HCT116 (cell line): ENCODE results near the gene ARMC6. TPM values are rescaled to one million over a fixed set of nuclear protein-coding genes. Genes with fewer than 3 reads are reported as not detected.
A peak's percentile ranks its signal among the peaks of the same experiment; 100 is the strongest.

Experiments used
- ATAC-seq: fragments of 200-7000 bp; cut with Tn5 transposase; 2 replicates; pipeline ENCODE4 v1.9.1; 2020; ENCODE audit warnings: mild to moderate bottlenecking, moderate library complexity
- BruUV-seq: library from RNA; stranded (reverse); fragments of 400-500 nt; replicated peaks from 2 replicates; lab custom pipeline; 2021; lab: Mats Ljungman, UMichigan
- CTCF ChIA-PET: fragments of 300-600 bp; sonication (Branson Sonifier 250); formaldehyde crosslinking; loops from one replicate; lab custom pipeline; 2021; ENCODE audit warnings: antibody characterized with exemption; lab: Charles Lee
- POLR2A ChIA-PET: fragments of 300-600, 350-600 bp; sonication (Branson Sonifier 250); formaldehyde crosslinking; loops from one replicate; lab custom pipeline; 2021; ENCODE audit warnings: antibody characterized with exemption; lab: Charles Lee
- RAD21 ChIA-PET, 2 experiments: fragments of 300-600 bp; sonication (Branson Sonifier 250); formaldehyde crosslinking; loops; one replicate each; lab custom pipeline; 2023; ENCODE audit warnings: low total read pairs in 2 of 2; ENCODE audit not compliant: uncharacterized antibody in 2 of 2, unreplicated experiment in 2 of 2, low non-redundant PET in 1 of 2; lab: Charles Lee
- DNase-seq: peaks from one replicate; pipeline ENCODE4 v3.0.0-alpha.2; 2010; ENCODE audit warnings: low read depth, low spot score
- H2AFZ ChIP-seq: fragments of 200-600 bp; shearing (Covaris generic), sonication (generic); 2 replicates; pipeline ENCODE4 v1.6.1; 2017; ENCODE audit warnings: low read depth, mixed run types, mixed read lengths, antibody characterized with exemption, low read length; ENCODE audit not compliant: poor library complexity, severe bottlenecking
- H3K27ac ChIP-seq: 2 replicates; pipeline ENCODE4 v1.5.1; 2012; ENCODE audit warnings: low read depth, low read length
- H3K27me3 ChIP-seq: fragments of 200-600 bp; sonication (generic); 2 replicates; pipeline ENCODE4 v1.6.1; 2016; ENCODE audit warnings: mixed run types, low read length, mixed read lengths; ENCODE audit not compliant: insufficient read depth
- H3K36me3 ChIP-seq, 2 experiments: fragments of 200-500 bp in 1 of 2; fragments of 200-600 bp in 1 of 2; sonication (Bioruptor generic) in 1 of 2; sonication (generic) in 1 of 2; 2 replicates each; pipeline versions ENCODE4 v1.5.1 to v1.6.1; 2014 to 2016; ENCODE audit warnings: low read length in 2 of 2, inconsistent platforms in 1 of 2, mixed read lengths in 1 of 2, mixed run types in 1 of 2; ENCODE audit not compliant: insufficient read depth in 2 of 2, control insufficient read depth in 1 of 2
- H3K4me1 ChIP-seq, 2 experiments: fragments of 200-600 bp in 1 of 2; sonication (generic) in 1 of 2; 2 replicates each; pipeline versions ENCODE4 v1.5.1 to v1.6.1; 2012 to 2017; ENCODE audit warnings: low read length in 2 of 2, inconsistent platforms in 1 of 2, mild to moderate bottlenecking in 1 of 2, mixed read lengths in 1 of 2, mixed run types in 1 of 2, moderate library complexity in 1 of 2; ENCODE audit not compliant: insufficient read depth in 2 of 2, control insufficient read depth in 1 of 2
- H3K4me2 ChIP-seq: fragments of 200-600 bp; sonication (generic); 2 replicates; pipeline ENCODE4 v1.6.1; 2017; ENCODE audit warnings: mixed run types, low read length, mixed read lengths
- H3K4me3 ChIP-seq, 2 experiments: fragments of 200-600 bp in 1 of 2; sonication (generic) in 1 of 2; replicated peaks in 1 of 2; 2 replicates each; pipeline ENCODE4 v1.5.1; 2011 to 2016; ENCODE audit warnings: low read length in 2 of 2, control low read depth in 1 of 2, low read depth in 1 of 2, mild to moderate bottlenecking in 1 of 2, mixed read lengths in 1 of 2, mixed run types in 1 of 2
- H3K79me2 ChIP-seq: fragments of 200-600 bp; sonication (generic); 2 replicates; pipeline ENCODE4 v1.6.1; 2017; ENCODE audit warnings: mild to moderate bottlenecking, mixed run types, low read length, moderate library complexity, mixed read lengths; ENCODE audit not compliant: insufficient read depth
- H3K9ac ChIP-seq: fragments of 200-600 bp; sonication (generic); 2 replicates; pipeline ENCODE4 v1.6.1; 2016; ENCODE audit warnings: low read length, mixed read lengths
- H3K9me2 ChIP-seq: fragments of 200-600 bp; sonication (generic), shearing (Covaris generic); 2 replicates; pipeline ENCODE4 v1.6.1; 2017; ENCODE audit warnings: mixed run types, mild to moderate bottlenecking, moderate library complexity; ENCODE audit not compliant: insufficient read depth
- H3K9me3 ChIP-seq, 2 experiments: fragments of 200-500 bp in 1 of 2; fragments of 200-600 bp in 1 of 2; sonication (Bioruptor generic) in 1 of 2; sonication (generic) in 1 of 2; 2 replicates each; pipeline ENCODE4 v1.6.1; 2014 to 2017; ENCODE audit warnings: low read length in 2 of 2, mixed read lengths in 2 of 2, inconsistent platforms in 1 of 2, low read depth in 1 of 2, mild to moderate bottlenecking in 1 of 2, mixed run types in 1 of 2, moderate library complexity in 1 of 2; ENCODE audit not compliant: control insufficient read depth in 1 of 2, insufficient read depth in 1 of 2
- H4K20me1 ChIP-seq: fragments of 200-600 bp; sonication (generic), shearing (Covaris generic); 2 replicates; pipeline ENCODE4 v1.6.1; 2017; ENCODE audit warnings: mixed run types, mild to moderate bottlenecking, moderate library complexity; ENCODE audit not compliant: insufficient read depth
- ELF1 ChIP-seq: IDR thresholded peaks from 2 replicates; pipeline ENCODE4 v1.6.1; 2012; ENCODE audit warnings: low read depth, borderline replicate concordance
- EZH2 ChIP-seq: fragments of 200-600 bp; sonication (generic); IDR thresholded peaks from 2 replicates; pipeline ENCODE4 v1.6.1; 2017; ENCODE audit warnings: antibody characterized with exemption, mixed run types
- EZH2phosphoT487 ChIP-seq: fragments of 200-600 bp; IDR thresholded peaks from 2 replicates; pipeline ENCODE4 v1.6.1; 2018; ENCODE audit warnings: antibody characterized with exemption, borderline replicate concordance
- JUND ChIP-seq: IDR thresholded peaks from 2 replicates; pipeline ENCODE4 v1.6.1; 2012
- POLR2A ChIP-seq: IDR thresholded peaks from 2 replicates; pipeline ENCODE4 v1.7.0; 2011; ENCODE audit warnings: borderline replicate concordance; ENCODE audit not compliant: insufficient read depth, insufficient read length; ENCODE audit errors: extremely low read depth
- REST ChIP-seq: IDR thresholded peaks from 2 replicates; pipeline ENCODE4 v1.6.1; 2012; ENCODE audit warnings: low read depth
- SIN3A ChIP-seq: IDR thresholded peaks from 2 replicates; pipeline ENCODE4 v1.6.1; 2012; ENCODE audit warnings: low read depth
- TCF7L2 ChIP-seq: IDR thresholded peaks from 2 replicates; pipeline ENCODE4 v1.7.0; 2011; ENCODE audit warnings: borderline replicate concordance, inconsistent platforms; ENCODE audit not compliant: insufficient read depth, insufficient read length; ENCODE audit errors: extremely low read depth
- ZFX ChIP-seq: fragments of 450-650 bp; IDR thresholded peaks from 2 replicates; pipeline ENCODE4 v1.6.1; 2017
- ZNF274 ChIP-seq: fragments of 200-500 bp; sonication (Bioruptor generic); IDR thresholded peaks from 2 replicates; pipeline ENCODE4 v1.6.1; 2014; ENCODE audit warnings: mild to moderate bottlenecking, low read depth, low read length, inconsistent platforms
- intact Hi-C: fragments of 100-400 bp; cut with micrococcal nuclease; formaldehyde crosslinking; loops from 2 replicates; pipeline ENCODE4 v1.10.0; 2022
- total RNA-seq: library from RNA; stranded (reverse); gene quantifications from one replicate; pipeline ENCODE4 v1.2.1, GENCODE V29; 2021; ENCODE audit not compliant: unreplicated experiment

Gene ARMC6
- total RNA-seq, 1 experiment from 2014 or later, result 34.7 TPM

- peak; percentile 82 for ATAC-seq
- Histone ChIP-seq H3K4me2 (peak overlapping the region; percentile 93), H4K20me1 (no peaks in the 10 kb centered on the region), H3K27ac (peak overlapping the region; percentile 90)
- TF ChIP-seq JUND (no peak), POLR2A (peak; percentile 33), SIN3A (no peak), EZH2 (no peak), REST (no peak)
- TF ChIP-seq, all 23 proteins: peak for 1
- Histone ChIP-seq H3K9ac (peak overlapping the region; percentile 96), H3K36me3 (peaks cover 7 to 33% of the 10 kb centered on the region in 2 experiments; a peak in 2 of 4 replicates), H2AFZ (no peak overlapping the region), H3K27me3 (no peaks in the 10 kb centered on the region), H3K9me2 (no peaks in the 10 kb centered on the region), H3K79me2 (peaks cover 86% of the 10 kb centered on the region), H3K4me1 (peaks cover 9 to 18% of the 10 kb centered on the region in 2 experiments), H3K4me3 (peak overlapping the region; percentile 96 to 97), H3K9me3 (peaks cover 0 to 8% of the 10 kb centered on the region in 2 experiments; a peak in 1 of 4 replicates)
- CTCF ChIA-PET, result no interaction called here
- BruUV-seq, result TSS peak; percentile 72
- intact Hi-C loops, result no loop called here
- POLR2A ChIA-PET, result no interaction called here
- peak; percentile 60 for DNase-seq
- RAD21 ChIA-PET, result no interaction called here
Measured at GRCh38 chr19:19034204-19034624, 811 bp downstream of the ARMC6 start.

GRCh38 chr19:19039901-19040300, 6.5 kb downstream of the ARMC6 start:
- H2AFZ ChIP-seq, result no peak overlapping the region
- ChIA-PET RAD21 (no interaction called here), CTCF (no interaction called here), POLR2A (no interaction called here)
- BruUV-seq, result no TSS peak
- no peak for ATAC-seq
- no peak for TF ChIP-seq ELF1
- no peak for TF ChIP-seq EZH2phosphoT487
- no peak for TF ChIP-seq ZNF274
- TF ChIP-seq ZFX, result no peak
- no peak for TF ChIP-seq TCF7L2
- H4K20me1 ChIP-seq, result no peaks in the 10 kb centered on the region
- no peaks in the 10 kb centered on the region for H3K4me1 ChIP-seq
- no peak overlapping the region for H3K4me3 ChIP-seq
- DNase-seq, result no peak
- no peak overlapping the region for H3K9ac ChIP-seq
- H3K9me3 ChIP-seq, result peaks cover 0 to 8% of the 10 kb centered on the region in 2 experiments; a peak in 1 of 4 replicates
- intact Hi-C loops, result loop anchor here (10.0 kb wide), 1 partner anchor 305 kb away; no protein-coding TSS in a partner anchor
- H3K27ac ChIP-seq, result no peak overlapping the region
- H3K79me2 ChIP-seq, result peaks cover 75% of the 10 kb centered on the region
- no peaks in the 10 kb centered on the region for H3K27me3 ChIP-seq
- H3K36me3 ChIP-seq, result peaks cover 10 to 40% of the 10 kb centered on the region in 2 experiments; a peak in 3 of 4 replicates
- no peak overlapping the region for H3K4me2 ChIP-seq
- no peaks in the 10 kb centered on the region for H3K9me2 ChIP-seq
